HG02798 (cell line): ENCODE measurements around the gene ARF6.
"Not testable (repeated sequence)": the region's sequence is repeated elsewhere in the genome, so short reads cannot be mapped to it uniquely, and the experiment has no call there.

ENCODE experiments used
- ATAC-seq: cut with Tn5 transposase; IDR thresholded peaks from one replicate; pipeline ENCODE4 v1.9.1; 2021; ENCODE audit warnings: mild to moderate bottlenecking; ENCODE audit not compliant: unreplicated experiment, poor library complexity

Gene ARF6

GRCh38 chr14:49892636-49893308 lies at the start of gene ARF6:
Gene ARF6, plus strand, starts transcription at chr14:49893082. Its CDS starts 655 bp downstream, at chr14:49893737.
- ATAC-seq, result peak; percentile 88

DNA sequence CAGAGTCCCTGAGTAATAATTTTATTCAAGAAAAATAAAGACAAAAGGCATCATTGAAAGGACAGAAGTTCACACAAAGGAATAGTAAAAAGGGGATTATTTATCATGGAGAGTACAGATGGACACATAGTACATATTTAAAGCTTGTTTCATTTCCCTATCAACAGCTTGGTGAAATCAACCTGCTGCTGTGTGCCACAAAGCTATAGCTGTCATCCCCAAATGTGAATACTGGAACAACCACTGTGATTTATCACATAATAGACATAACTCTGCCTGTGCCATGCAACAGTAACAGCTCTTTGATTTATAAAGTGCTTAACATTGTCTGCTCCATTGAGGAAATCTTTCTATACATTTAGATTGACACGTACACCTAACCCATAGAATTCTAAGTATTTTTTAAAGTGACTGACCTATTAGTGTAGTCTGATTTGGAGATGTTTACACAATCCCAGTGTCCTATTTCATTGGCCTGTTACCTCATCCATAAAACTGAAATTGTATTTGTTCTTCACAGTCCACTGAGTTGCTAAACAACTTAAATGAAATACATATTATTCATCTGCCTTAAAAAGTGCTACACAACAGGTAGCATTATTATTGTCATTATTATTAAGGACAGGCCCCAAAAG lies 43.6 kb upstream of the ARF6 start:
- no peak for ATAC-seq

DNA sequence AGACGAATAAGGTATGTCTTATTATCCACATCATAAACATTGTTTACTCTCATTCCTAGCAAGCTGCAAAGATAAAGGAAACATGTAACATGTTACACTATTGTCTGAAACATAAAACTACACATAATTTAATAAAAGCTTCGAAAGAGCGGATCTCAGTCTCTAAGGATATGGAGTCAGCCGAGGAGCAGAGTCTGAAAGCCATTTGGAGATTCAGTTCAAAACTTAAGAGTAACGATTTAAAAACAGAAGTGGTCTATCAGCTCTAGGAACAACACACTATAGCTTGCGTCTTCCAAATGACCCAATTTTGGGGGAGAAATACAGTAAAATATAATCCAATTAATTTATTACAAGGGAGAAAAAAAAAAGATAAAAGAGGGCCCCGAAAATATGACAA lies 41.1 kb upstream of the ARF6 start:
- ATAC-seq, result no peak

DNA sequence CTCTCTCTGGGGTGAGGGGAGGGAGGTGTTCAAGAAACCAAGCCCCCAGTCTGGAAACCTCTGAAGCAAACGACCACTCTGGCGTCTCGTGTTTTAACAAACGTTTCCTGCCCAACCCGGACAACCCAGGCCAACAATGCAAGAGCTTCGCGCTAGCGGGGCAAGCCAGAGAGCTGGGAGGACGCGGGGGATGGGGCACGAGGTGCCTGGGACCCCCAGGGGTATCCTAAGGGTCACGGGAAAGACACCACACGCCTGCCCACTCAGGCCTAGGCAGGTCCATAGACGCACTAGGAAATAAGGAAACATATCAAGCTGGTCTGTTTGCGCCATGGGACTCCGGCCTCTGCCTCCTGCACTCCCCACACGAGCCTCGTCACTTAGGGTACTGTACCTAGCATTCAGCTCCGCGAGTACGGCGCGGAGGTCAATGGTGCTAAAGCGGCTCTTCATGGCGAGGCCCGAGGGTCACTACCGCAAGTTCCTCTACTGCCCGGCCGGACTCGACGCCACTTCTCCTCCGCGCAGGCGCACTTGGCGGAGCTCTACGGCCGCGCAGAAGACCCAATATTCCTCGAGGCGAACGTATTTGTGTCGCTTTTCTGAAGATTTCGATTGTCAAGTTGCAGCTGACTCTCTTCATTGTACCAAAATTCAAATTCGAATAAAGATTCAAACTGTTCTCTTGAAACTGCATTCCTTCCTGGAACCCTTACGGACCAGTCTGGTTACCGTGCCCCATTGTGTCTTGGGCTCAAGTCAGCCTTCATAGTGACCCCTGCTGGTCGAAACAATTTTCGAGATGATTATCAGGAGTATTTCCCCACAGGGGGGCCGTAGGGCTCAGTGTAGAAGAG lies 40.4 kb upstream of the ARF6 start, which contains the start of gene NEMF:
TSS of gene NEMF (minus strand) at position 488 of the 857 bp plus-strand sequence. CDS start at position 453, 35 bp downstream.
- ATAC-seq, result peak; percentile 86

DNA sequence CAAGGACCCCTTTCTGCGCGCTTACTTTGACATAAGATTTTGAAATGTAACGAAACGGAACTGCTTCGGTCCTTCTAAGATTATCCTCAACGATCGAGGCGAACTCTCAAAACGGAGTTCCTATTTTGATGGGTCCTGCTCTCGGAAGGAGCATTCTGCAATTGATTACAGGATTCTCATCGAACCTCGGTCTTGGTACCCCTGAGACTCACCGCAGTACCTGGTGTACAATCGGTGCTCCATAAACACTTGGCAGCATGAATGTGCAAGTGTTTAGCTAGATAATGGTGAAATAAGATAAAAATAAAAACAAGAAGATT lies 39.8 kb upstream of the ARF6 start:
- ATAC-seq, result peak; percentile 14

GRCh38 chr14:49853572-49854375 lies 39.1 kb upstream of the ARF6 start:
- peak; percentile 56 for ATAC-seq

DNA sequence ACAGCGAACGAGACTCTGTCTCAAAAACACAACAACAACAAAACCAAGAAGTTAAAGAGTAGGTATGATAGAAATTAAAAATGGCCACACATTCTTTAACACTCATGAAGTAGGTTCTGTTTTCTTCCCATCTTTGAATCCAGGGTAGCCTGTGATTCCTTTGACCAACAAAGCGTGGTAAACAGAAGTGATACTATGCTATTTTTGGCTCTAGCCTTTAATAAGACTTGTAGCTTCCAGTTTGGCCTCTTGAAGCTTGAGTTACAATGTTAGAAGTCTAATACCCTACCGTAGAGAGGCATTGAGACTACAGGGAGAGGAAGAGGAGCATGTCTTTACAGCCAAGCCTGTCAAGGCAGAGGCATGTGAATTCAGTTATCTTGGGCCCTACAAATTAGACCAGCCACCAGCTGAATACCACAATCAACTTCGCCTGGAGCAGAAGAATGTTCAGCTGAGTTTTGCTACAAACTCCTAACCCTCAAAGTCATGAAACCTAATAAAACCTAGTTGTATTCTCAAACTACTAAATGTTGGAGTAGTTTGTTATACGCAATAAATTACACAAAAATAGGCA lies 35.4 kb upstream of the ARF6 start:
- ATAC-seq, result no peak

- no peak for ATAC-seq
These were observed 34.5 kb upstream of the ARF6 start for GRCh38 chr14:49858383-49858782.

GRCh38 chr14:49860988-49861698 lies 31.7 kb upstream of the ARF6 start:
- ATAC-seq, result no peak

- ATAC-seq, result peak; percentile 10
These were observed 31.2 kb upstream of the ARF6 start for GRCh38 chr14:49861699-49862088.

GRCh38 chr14:49862089-49862673 lies 30.7 kb upstream of the ARF6 start:
- ATAC-seq, result peak; percentile 37

DNA sequence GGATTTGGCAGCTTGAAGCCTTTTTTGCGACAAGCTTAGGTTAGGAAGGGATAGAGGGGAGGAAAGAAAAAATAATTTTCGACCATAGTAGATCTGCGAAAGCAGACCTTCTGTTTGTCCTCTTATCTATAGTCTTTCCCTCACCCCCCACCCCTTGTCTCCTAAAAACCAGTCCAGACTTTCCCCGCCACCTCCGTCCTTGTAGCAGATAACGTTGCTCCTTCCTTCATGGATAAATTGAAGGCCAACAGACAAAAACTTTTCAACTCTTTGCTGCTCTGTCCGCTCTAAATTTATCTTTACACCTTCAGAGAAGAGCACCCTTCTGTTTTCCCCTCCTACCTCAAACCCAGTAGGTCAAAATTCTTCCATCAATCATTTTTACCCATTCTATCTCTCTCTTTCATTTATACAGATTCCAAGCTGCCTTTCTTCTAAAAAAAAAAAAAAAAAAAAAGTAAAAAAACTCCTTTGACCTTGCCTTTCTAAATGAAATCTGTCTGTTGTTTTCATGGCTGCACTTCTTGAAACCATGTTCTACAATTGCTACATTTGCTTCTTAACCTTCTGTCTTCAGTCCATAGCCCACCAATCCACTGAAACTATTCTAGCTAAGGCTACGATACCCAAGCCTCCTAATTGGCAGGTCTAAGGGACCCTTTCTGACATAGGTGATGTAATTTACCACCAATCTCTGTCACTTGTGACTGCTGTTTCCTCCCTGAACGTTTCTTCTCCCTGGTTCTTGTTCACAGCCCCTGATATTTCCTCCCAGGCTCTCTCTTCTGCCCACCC lies 29.2 kb upstream of the ARF6 start:
- ATAC-seq, result no peak

- no peak for ATAC-seq
These were observed 27.4 kb upstream of the ARF6 start for GRCh38 chr14:49865431-49865859.

GRCh38 chr14:49867831-49868719 lies 24.8 kb upstream of the ARF6 start:
- ATAC-seq, result peak; percentile 93

GRCh38 chr14:49868720-49869114 lies 24.2 kb upstream of the ARF6 start:
- ATAC-seq, result no peak

GRCh38 chr14:49870908-49871307 lies 22.0 kb upstream of the ARF6 start:
- ATAC-seq, result no peak

GRCh38 chr14:49873548-49873947 lies 19.3 kb upstream of the ARF6 start:
- ATAC-seq, result not testable (repeated sequence)
